HFFc6 (cell line): ENCODE data around the gene GPC6. TPM values are rescaled to one million over a fixed set of nuclear protein-coding genes. Genes with fewer than 3 reads are reported as not detected.

ENCODE experiments used
- DNase-seq: peaks from one replicate; pipeline ENCODE4 v3.0.0-alpha.2; 2018
- H3K27ac Mint-ChIP-seq: 2 replicates; pipeline ENCODE4 v1.8.0; 2020; ENCODE audit warnings: mild to moderate bottlenecking, mixed read lengths
- H3K27me3 Mint-ChIP-seq: 2 replicates; pipeline ENCODE4 v1.8.0; 2021; ENCODE audit warnings: mild to moderate bottlenecking, moderate library complexity, mixed read lengths; ENCODE audit not compliant: insufficient read depth
- H3K36me3 Mint-ChIP-seq: 2 replicates; pipeline ENCODE4 v1.8.0; 2021; ENCODE audit warnings: low read depth, mixed read lengths
- H3K4me1 Mint-ChIP-seq: 2 replicates; pipeline ENCODE4 v1.8.0; 2020; ENCODE audit warnings: low read depth, mixed read lengths
- H3K4me3 Mint-ChIP-seq: 2 replicates; pipeline ENCODE4 v1.8.0; 2020; ENCODE audit warnings: mild to moderate bottlenecking, moderate library complexity, mixed read lengths
- H3K9me3 Mint-ChIP-seq: 2 replicates; pipeline ENCODE4 v1.8.0; 2020; ENCODE audit warnings: mild to moderate bottlenecking, mixed read lengths
- total RNA-seq, 6 experiments: library from RNA; stranded (reverse); fragmentation: NEBNext Ultra II Directional; extraction: Animal tissue kit (Norgen Biotek cat#: 25700); gene quantifications; 2 replicates in 1 of 6; 3 replicates in 5 of 6; pipeline ENCODE4 v1.2.3, GENCODE V29; 2021
- TF ChIP-seq, protein P1 (sequence below): fragments of 200-600 bp; sonication (generic); IDR thresholded peaks from 2 replicates; pipeline ENCODE4 v1.5.0; 2021; ENCODE audit warnings: antibody characterized with exemption, mild to moderate bottlenecking

The GPC6 gene
- total RNA-seq, 6 experiments from 2014 or later = 3.0 to 5.3 (median 4.4) TPM

DNA sequence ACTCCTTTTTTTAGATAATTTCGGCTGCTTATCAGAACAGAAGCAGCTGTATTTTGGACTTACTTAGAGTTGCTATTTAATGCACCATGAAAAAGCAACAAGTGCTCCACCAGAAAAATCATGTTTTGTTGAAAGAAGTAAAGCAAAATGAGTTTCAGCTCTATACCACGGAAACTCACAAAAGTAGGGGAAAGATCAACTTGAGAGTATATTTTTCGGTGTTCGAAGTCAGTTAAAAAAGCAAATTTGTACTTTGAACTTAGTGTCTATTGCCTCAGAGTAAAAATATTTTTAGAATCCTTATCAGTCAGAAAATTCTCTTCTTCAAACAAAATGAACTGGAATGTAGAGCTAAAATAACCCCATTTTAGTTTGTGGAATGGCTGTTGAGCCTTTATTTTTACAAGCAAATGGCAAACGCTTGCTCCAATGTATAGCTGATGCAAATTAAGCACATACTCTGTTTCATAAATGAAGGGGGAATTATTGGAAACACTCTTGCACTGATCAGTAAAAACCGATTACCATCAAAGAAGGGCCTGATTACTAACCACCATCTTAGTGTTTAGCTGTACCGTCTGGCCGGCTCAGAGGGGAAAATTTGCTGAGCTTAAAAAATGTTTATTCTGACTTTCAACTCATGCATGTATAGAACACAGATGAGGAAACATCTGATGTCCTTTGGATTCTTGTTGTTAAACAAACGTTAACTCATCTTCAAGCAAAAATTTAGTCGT is 540.7 kb downstream of the GPC6 start:
- peaks cover 21% of the 10 kb centered on the region for H3K4me1 Mint-ChIP-seq
- H3K36me3 Mint-ChIP-seq = no peaks in the 10 kb centered on the region
- H3K4me3 Mint-ChIP-seq = no peak overlapping the region
- no peaks in the 10 kb centered on the region for H3K9me3 Mint-ChIP-seq
- TF ChIP-seq, protein P1, sequence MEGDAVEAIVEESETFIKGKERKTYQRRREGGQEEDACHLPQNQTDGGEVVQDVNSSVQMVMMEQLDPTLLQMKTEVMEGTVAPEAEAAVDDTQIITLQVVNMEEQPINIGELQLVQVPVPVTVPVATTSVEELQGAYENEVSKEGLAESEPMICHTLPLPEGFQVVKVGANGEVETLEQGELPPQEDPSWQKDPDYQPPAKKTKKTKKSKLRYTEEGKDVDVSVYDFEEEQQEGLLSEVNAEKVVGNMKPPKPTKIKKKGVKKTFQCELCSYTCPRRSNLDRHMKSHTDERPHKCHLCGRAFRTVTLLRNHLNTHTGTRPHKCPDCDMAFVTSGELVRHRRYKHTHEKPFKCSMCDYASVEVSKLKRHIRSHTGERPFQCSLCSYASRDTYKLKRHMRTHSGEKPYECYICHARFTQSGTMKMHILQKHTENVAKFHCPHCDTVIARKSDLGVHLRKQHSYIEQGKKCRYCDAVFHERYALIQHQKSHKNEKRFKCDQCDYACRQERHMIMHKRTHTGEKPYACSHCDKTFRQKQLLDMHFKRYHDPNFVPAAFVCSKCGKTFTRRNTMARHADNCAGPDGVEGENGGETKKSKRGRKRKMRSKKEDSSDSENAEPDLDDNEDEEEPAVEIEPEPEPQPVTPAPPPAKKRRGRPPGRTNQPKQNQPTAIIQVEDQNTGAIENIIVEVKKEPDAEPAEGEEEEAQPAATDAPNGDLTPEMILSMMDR = no peak
- H3K27me3 Mint-ChIP-seq = peaks cover 2% of the 10 kb centered on the region; the same call in 1 of the 2 replicates
- H3K27ac Mint-ChIP-seq = no peak overlapping the region
- no peak for DNase-seq

DNA sequence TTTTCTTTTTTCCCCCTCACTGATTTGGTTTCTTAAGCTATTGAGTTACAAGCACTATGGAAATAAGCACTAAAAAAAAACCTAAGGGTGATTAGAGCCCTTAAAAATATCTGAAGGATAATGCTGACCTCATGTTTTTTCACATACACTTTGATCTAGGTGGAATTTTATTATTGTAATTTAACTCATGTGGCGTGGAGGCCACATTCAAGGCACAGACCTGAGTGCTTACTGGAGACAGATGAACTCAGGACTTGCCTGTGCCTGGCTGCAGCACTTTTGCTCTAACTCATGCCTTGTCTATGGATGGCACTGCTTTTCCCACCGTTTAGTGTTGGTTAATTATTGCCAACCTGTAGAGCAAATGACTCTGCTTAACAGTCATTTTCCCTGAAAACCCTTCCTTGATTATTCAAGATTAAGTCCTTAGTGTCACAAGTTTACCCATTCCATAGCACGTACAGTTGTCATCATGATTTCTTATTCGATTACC is 541.4 kb downstream of the GPC6 start:
- no peak for DNase-seq
- Mint-ChIP-seq H3K27me3 (peaks cover 2% of the 10 kb centered on the region; the same call in 1 of the 2 replicates), H3K4me3 (no peak overlapping the region), H3K9me3 (no peaks in the 10 kb centered on the region), H3K27ac (no peak overlapping the region), H3K36me3 (no peaks in the 10 kb centered on the region), H3K4me1 (peaks cover 24% of the 10 kb centered on the region)
- TF ChIP-seq, protein P1 = no peak

DNA sequence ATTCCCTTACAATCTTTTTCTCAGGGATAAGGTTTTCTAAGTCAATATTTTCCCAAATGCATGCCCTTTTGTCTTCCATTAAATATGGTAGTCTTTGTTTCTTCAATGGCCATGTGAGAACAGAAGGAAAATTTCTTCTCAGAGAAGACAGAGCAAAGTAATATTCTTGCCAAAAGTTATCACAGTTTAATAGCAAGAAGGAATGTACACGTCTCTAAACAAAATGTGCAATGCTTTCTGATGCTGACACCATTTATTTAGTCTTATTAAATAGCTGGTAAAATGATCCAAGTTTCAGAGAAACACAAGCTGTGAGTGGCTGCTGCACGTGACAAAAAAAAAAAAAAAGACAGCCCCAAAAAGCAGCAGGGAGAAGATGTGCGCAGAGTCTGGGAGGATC is 542.5 kb downstream of the GPC6 start:
- Mint-ChIP-seq H3K27me3 (peaks cover 2% of the 10 kb centered on the region; the same call in 1 of the 2 replicates), H3K4me3 (no peak overlapping the region), H3K4me1 (peaks cover 32% of the 10 kb centered on the region), H3K9me3 (no peaks in the 10 kb centered on the region), H3K36me3 (no peaks in the 10 kb centered on the region), H3K27ac (no peak overlapping the region)
- DNase-seq = no peak
- TF ChIP-seq, protein P1 = no peak

DNA sequence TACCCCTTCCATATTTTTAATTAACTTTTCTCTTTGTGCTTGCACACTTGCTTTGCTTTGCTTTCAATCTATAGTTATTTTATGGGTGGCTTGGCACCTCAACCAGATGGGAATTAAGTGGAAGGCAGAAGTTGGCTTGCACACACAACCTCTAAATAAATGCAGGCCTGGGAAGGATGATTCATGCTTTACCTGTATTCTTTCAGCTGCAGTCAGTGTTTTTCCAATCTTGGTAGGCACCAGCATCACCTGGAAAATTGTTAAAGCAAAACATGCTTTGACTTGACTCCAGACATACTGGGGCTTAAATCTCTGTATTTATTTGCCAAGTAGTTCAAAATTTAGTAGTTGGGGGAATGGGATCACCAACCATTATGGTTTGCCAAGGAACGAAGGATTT is 543.0 kb downstream of the GPC6 start:
- Mint-ChIP-seq H3K27ac (no peak overlapping the region), H3K4me1 (peaks cover 37% of the 10 kb centered on the region), H3K27me3 (peaks cover 2% of the 10 kb centered on the region; the same call in 1 of the 2 replicates), H3K4me3 (no peak overlapping the region), H3K9me3 (no peaks in the 10 kb centered on the region), H3K36me3 (no peaks in the 10 kb centered on the region)
- no peak for DNase-seq
- TF ChIP-seq, protein P1 = no peak

DNA sequence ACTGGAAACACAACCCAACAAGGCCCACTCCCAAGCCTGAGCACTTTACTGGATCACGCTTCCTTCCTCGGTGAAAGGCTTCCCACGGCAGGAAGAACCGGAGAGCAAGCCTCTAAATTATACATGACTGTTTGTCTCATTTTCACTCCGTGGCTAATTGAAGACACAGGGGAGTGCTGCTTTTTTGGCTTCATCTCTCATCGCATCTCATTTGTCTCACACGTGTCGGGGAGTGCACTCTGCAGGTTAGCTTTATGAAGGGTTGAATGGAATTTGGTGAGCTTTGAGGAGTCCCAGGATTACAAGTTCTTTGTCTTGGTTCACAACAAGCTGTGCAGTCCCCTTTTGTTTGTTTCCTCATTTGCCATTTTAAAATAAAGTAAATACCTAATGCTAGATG is 544.6 kb downstream of the GPC6 start:
- DNase-seq = no peak
- H3K27ac Mint-ChIP-seq = no peak overlapping the region
- H3K9me3 Mint-ChIP-seq = no peaks in the 10 kb centered on the region
- H3K4me1 Mint-ChIP-seq = peaks cover 53% of the 10 kb centered on the region
- peaks cover 2% of the 10 kb centered on the region; the same call in 1 of the 2 replicates for H3K27me3 Mint-ChIP-seq
- no peaks in the 10 kb centered on the region for H3K36me3 Mint-ChIP-seq
- no peak overlapping the region for H3K4me3 Mint-ChIP-seq
- TF ChIP-seq, protein P1 = no peak
